ENCODE measurements around the gene MEF2A. TPM values are rescaled to one million over a fixed set of nuclear protein-coding genes. Genes with fewer than 3 reads are reported as not detected.
A peak's percentile ranks its signal among the peaks of the same experiment; 100 is the strongest.

MEF2A gene
- total RNA-seq, 1 experiment from 2014 or later: 29.6 TPM

- H2AFZ ChIP-seq (ENCODE audit: low read depth, low read length, poor library complexity, severe bottlenecking): no peak overlapping the region
These were observed 810 bp upstream of the MEF2A start for GRCh38 chr15:99565049-99565298.

GRCh38 chr15:99566157-99566897 lies 543 bp downstream of the MEF2A start:
- no TSS peak for BruUV-seq (replicated peaks)
- H3K9ac ChIP-seq (ENCODE audit: low read length): peak overlapping the region; percentile 72
- DNase-seq (ENCODE audit: low read depth, low spot score) (no peak), ATAC-seq (peak; percentile 15; the same call in 1 of the 2 replicates)
- intact Hi-C loops (cut with micrococcal nuclease): loop anchor here (5.0 kb wide), 1 partner anchor 136 kb away; no protein-coding TSS in a partner anchor
- H3K36me3 ChIP-seq (ENCODE audit: control insufficient read depth in 1 of 2, insufficient read depth in 2 of 2, low read length in 2 of 2): no peaks in the 10 kb centered on the region
- peaks cover 6 to 15% of the 10 kb centered on the region in 2 experiments; a peak in 3 of 4 replicates for H3K4me1 ChIP-seq (ENCODE audit: control insufficient read depth in 1 of 2, insufficient read depth in 2 of 2, low read length in 2 of 2)
- peaks cover 8% of the 10 kb centered on the region; the same call in 1 of the 2 replicates for H4K20me1 ChIP-seq (ENCODE audit: insufficient read depth)
- peaks cover 50% of the 10 kb centered on the region for H3K79me2 ChIP-seq (ENCODE audit: insufficient read depth, low read length)
- ChIA-PET CTCF (interaction anchor here (0.7 to 2.9 kb wide), 2 partner anchors 119 to 137 kb away, joined by 3 to 14 read pairs; no protein-coding TSS in a partner anchor), POLR2A (interaction anchor here (1.2 kb wide), 1 partner anchor 11 kb away, joined by 3 read pairs; no protein-coding TSS in a partner anchor), RAD21 (ENCODE audit: low non-redundant PET in 1 of 2, low total read pairs in 2 of 2, uncharacterized antibody in 2 of 2, unreplicated experiment in 2 of 2) (no interaction called here)
- peak overlapping the region; percentile 88 for H3K4me2 ChIP-seq (ENCODE audit: low read length)
- no peaks in the 10 kb centered on the region for H3K9me3 ChIP-seq (ENCODE audit: control insufficient read depth in 1 of 2, insufficient read depth in 1 of 2, low read depth in 1 of 2, low read length in 2 of 2)
- no peak overlapping the region for H2AFZ ChIP-seq (ENCODE audit: low read depth, low read length, poor library complexity, severe bottlenecking)
- H3K27ac ChIP-seq (ENCODE audit: low read depth, low read length): peak overlapping the region; percentile 80
- H3K27me3 ChIP-seq (ENCODE audit: insufficient read depth, low read length): peaks cover 3% of the 10 kb centered on the region; the same call in 1 of the 2 replicates
- H3K4me3 ChIP-seq (replicated peaks in 1 of 2; ENCODE audit: low read depth in 1 of 2, low read length in 2 of 2): peak overlapping the region; percentile 68 to 80
- H3K9me2 ChIP-seq (ENCODE audit: insufficient read depth): no peaks in the 10 kb centered on the region
- TF ChIP-seq POLR2AphosphoS5 (IDR thresholded peaks at IDR 0.05; ENCODE audit: low read depth, low read length) (no peak), ZFX (IDR thresholded peaks at IDR 0.05) (no peak), FOSL1 (IDR thresholded peaks at IDR 0.05; ENCODE audit: low read depth) (no peak), MAX (IDR thresholded peaks at IDR 0.05) (no peak), SP1 (IDR thresholded peaks at IDR 0.05; ENCODE audit: low read depth) (no peak), EGR1 (IDR thresholded peaks at IDR 0.05; ENCODE audit: low read depth) (no peak), TCF7L2 (IDR thresholded peaks at IDR 0.05; ENCODE audit: borderline replicate concordance, extremely low read depth, insufficient read depth, insufficient read length) (no peak), YY1 (IDR thresholded peaks at IDR 0.05; ENCODE audit: extremely low read depth, insufficient replicate concordance, low read depth, low read length) (no peak), SIN3A (IDR thresholded peaks at IDR 0.05; ENCODE audit: low read depth) (no peak), EZH2 (IDR thresholded peaks at IDR 0.05) (no peak), SRF (IDR thresholded peaks at IDR 0.05; ENCODE audit: low read depth) (no peak), ZBTB33 (IDR thresholded peaks at IDR 0.05; ENCODE audit: extremely low read depth, insufficient replicate concordance, low read length) (no peak), CBX3 (IDR thresholded peaks at IDR 0.05; ENCODE audit: low read depth) (no peak), ZNF274 (IDR thresholded peaks at IDR 0.05; ENCODE audit: low read depth, low read length) (no peak), POLR2A (IDR thresholded peaks at IDR 0.05; ENCODE audit: borderline replicate concordance, extremely low read depth, insufficient read depth, insufficient read length) (no peak)

More at GRCh38 chr15:99565049-99565298, 810 bp upstream of the MEF2A start:
- ATAC-seq: no peak
- Histone ChIP-seq H3K79me2 (ENCODE audit: insufficient read depth, low read length) (peaks cover 36% of the 10 kb centered on the region), H4K20me1 (ENCODE audit: insufficient read depth) (peaks cover 8% of the 10 kb centered on the region; the same call in 1 of the 2 replicates), H3K9ac (ENCODE audit: low read length) (no peak overlapping the region), H3K27me3 (ENCODE audit: insufficient read depth, low read length) (peaks cover 3% of the 10 kb centered on the region; the same call in 1 of the 2 replicates), H3K4me3 (replicated peaks in 1 of 2; ENCODE audit: low read depth in 1 of 2, low read length in 2 of 2) (peak overlapping the region; percentile 35 to 48), H3K9me2 (ENCODE audit: insufficient read depth) (no peaks in the 10 kb centered on the region), H3K4me2 (ENCODE audit: low read length) (peak overlapping the region; percentile 77), H3K4me1 (ENCODE audit: control insufficient read depth in 1 of 2, insufficient read depth in 2 of 2, low read length in 2 of 2) (peaks cover 6 to 15% of the 10 kb centered on the region in 2 experiments; a peak in 3 of 4 replicates), H3K9me3 (ENCODE audit: control insufficient read depth in 1 of 2, insufficient read depth in 1 of 2, low read depth in 1 of 2, low read length in 2 of 2) (no peaks in the 10 kb centered on the region), H3K36me3 (ENCODE audit: control insufficient read depth in 1 of 2, insufficient read depth in 2 of 2, low read length in 2 of 2) (no peaks in the 10 kb centered on the region), H3K27ac (ENCODE audit: low read depth, low read length) (peak overlapping the region; percentile 80; the same call in 1 of the 2 replicates)
- TF ChIP-seq SP1 (IDR thresholded peaks at IDR 0.05; ENCODE audit: low read depth): no peak
- peak; percentile 6 for TF ChIP-seq YY1 (IDR thresholded peaks at IDR 0.05; ENCODE audit: extremely low read depth, insufficient replicate concordance, low read depth, low read length)
- no peak for TF ChIP-seq ZFX (IDR thresholded peaks at IDR 0.05)
- ChIA-PET CTCF (no interaction called here), RAD21 (ENCODE audit: low non-redundant PET in 1 of 2, low total read pairs in 2 of 2, uncharacterized antibody in 2 of 2, unreplicated experiment in 2 of 2) (no interaction called here), POLR2A (interaction anchor here (0.7 kb wide), 1 partner anchor 9 kb away, joined by 4 read pairs; no protein-coding TSS in a partner anchor)
- no TSS peak for BruUV-seq (replicated peaks)
- intact Hi-C loops (cut with micrococcal nuclease): loop anchor here (5.0 kb wide), 1 partner anchor 137 kb away; no protein-coding TSS in a partner anchor
- no peak for DNase-seq (ENCODE audit: low read depth, low spot score)
